ENCODE measurements around the gene FBXO31.

The FBXO31 gene

DNA sequence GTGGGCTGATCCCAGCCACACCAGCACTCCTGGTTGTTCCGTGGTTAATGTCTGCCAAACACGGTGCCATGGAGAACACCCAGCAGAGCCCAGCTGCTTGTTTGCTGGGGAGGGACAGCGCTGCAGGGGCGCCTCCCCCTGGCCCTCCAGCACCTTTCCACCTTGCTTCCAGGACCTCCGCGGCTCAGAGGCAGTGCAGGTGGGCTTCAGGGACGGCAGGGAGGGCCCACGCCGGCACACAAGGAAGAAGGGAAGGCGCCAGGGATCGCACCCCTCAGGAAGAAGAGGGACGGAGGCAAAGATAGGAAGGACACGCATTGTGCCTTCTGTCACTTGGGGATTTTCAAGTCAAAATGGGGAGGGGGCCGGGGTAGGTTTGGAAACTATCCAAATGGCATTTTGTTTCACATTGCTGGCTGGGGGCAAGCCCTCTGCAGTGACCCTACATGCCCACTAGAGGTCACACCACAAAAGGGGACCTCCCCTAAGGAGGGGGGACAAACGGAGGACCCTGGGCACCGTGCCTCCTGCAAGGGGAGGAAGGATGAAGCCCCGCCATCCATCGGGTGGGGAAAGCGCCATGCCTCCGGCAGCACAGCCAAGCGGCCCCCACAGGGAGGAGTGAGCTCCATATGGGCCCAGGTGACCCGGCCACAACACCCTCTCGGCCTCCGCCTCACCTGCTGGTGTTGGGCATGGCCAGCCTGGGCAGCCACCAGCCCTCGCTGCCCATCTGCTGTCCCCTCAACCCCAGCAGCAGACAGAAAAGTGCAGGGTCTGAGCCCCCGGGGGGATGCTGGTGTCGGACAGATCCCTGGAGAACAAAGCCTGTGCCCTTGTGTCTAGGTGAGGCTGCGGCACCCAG, 58.9 kb downstream of the FBXO31 start:
- peak; percentile 31 for DNase-seq

DNA sequence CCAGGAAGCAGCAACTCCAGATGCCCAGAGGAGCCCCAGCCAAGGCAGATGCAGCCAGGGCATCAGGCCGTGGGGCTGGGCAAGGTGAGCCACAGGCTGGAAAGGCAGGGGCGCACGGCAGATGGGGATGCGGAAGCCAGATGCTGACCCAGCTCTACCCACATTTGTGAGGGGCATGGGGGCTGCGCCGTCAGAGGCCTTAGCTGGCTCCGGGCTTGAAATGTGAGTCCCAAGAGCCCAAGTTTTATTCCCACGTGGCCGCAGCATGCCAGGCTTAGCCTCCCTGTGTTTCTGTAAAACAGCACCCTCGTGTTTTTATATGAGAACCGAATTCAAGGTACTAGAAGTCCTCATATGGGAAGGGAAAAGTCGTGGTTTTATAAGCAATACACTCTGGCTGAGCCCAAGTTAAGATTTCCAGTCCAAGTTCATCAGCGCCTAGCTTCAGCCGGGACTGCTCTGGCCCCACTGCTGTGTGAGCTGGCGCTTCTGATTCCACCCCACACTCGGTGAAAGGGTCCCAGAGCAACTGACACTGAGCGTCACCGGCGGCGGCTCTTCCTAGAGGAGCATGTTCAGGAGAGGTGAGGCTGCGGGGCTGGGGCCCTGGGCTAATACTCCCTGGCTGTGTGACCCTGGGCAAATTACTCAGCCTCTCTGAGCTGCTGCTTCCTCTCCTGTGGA, 59.7 kb downstream of the FBXO31 start:
- DNase-seq = no peak

DNA sequence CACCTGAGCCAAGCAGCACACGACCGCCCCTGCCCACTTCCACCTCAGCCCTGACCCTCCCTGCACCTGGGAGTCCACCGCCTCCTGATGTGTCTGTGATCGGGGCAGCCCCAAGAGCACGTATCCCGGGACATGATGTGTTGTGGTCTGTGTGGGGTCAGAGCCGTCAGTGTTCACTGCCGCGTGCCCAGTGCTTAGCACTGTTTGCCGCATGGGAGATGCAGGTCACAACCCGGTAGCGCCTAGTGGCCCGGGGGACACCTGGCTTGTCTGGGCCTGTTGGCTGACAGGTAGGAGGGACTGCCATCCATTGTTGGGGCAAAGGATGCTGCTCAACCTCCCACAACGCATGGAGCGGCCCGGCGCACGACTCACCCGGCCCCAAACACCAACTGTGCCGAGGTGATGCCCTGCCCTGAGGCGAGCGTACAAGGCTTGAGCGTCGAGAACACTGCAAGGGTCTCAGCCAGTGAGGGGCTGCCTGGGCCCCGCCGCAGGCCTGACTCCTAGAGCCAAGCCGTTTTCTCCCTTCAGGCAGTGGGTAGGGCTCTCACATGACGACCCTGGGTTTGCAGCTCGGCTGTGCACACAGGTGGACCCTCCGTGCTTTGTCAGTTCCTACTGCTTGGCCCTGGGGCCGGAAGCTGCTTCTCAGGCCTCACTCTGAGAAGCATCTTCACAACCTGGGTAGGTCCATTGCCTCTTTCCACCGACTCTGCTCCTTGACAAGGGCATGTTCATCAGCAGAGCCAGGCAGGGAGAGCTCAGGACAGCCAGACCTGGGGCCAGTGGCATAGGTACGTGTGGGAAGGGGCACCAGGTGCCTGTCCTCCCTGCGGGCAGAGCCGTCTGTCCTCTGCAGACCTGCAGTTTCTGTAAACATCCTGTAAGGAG, 60.5 kb downstream of the FBXO31 start:
- no peak for DNase-seq

DNA sequence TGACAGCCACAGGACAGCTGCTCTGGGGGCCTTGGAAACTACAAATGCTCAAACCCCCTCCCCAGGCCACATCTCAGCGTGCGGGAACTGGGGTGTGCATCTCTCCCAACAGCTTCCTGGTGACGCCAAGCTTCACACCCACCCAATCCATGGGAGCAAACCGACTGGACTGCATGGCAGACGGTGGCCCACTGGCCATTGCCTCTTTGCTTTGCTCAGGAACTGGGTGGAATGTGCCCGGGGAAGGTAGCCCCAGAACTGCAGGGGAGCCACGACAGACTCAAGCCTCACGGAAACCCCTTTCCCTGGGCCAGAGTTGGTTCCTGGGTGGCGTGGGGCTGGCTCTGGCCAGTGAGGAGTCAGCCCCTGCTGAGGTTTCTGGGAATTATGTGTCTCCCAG, 61.2 kb downstream of the FBXO31 start:
- no peak for DNase-seq

GRCh38 chr16:87321336-87322107, 62.1 kb downstream of the FBXO31 start:
- DNase-seq = no peak

DNA sequence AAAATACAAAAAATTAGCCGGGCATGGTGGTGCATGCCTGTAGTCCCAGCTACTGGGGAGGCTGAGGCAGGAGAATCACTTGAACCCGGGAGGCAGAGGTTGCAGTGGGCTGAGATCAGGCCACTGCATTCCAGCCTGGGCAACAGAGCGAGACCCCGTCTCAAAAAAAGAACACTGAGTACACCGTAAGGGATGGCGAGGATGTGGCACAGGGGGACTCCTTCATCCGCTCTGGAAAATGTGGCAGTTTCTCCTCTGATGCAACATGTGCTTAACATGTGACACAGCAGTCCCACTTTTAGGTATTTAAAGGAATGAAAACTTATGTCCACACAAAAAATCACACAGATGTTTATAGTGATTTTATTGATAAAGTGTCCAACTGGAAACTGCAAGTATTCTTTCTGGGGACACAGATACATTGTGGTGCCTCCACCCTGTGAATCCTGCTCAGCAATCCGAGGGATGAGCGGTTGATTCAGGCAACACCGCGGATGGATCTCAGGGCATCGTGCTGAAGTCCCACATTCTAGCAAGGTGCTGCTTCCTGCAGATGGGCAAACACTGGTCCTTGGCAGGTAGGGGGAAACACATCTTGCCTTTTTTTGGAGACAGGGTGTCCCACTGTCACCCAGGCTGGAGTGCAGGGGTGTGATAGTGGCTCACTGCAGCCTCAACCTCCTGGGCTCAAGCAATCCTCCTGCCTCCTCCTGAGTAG, 62.9 kb downstream of the FBXO31 start:
- DNase-seq = no peak

- DNase-seq = no peak
These were observed 63.5 kb downstream of the FBXO31 start for GRCh38 chr16:87319997-87320491.

DNA sequence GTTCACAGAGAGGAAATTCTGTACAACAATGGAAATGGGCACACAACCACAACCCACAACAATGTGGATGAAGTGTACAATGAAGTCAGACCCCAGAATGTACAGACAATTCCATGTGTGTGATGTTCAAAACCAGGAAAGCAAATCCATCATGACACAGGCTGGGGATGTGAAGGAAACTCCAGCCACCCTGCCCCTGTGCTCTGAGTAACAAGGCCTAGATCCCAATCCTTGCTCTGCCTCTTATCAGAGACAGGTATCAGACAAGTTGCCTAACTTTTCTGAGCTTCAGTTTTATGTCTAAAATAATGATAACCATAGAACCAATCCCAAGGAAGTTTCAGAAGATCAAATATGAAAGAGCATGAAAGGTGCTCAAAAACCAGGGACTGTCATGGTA, 64.6 kb downstream of the FBXO31 start:
- DNase-seq = no peak

GRCh38 chr16:87317750-87318644, 65.6 kb downstream of the FBXO31 start:
- DNase-seq = peak; percentile 54

DNA sequence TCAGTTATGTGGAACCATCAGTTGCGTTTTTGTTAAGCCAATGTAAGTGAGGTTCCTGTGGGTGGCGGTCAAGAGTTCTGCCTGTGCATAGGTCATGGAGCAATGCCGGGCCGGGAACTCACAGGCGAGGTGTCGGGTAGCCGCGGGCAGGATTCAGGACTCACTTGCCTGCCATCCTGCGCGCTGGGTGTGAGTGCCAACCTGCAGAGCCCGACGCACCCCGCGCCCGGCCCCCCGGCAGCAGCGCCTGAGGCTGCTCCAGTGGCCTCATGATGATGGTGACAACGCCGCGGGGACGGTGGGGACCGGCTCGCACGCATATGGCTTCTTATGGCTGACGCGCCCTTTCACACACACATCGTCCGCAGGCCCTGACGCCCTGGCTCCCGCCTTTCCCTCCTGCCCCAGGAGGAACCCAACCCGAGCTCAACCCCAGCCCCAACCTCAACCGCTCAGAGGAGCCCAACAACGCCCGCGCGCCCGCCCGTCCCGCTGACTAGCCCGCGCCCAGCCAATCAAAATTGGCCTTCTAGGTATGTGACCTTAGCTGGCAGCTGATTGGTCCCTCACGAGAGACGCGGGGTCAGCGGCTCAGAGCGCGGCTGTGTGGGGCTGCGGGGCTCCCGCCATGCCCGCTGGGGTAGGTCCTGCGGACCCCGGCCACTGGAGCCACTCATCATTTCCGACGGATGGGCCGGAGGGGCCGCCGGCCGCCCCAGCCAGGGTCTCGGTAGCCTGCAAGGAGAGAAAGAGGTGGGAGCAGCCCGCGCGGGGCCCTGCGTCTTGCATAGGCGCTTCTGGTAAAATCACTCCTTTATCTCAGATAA, 66.4 kb downstream of the FBXO31 start, which contains the start of gene C16orf95:
TSS of gene C16orf95 (minus strand) at position 470 of the 827 bp plus-strand sequence. CDS start at position 320, 150 bp downstream.
- peak; percentile 96 for DNase-seq

- DNase-seq = no peak
These were observed 67.1 kb downstream of the FBXO31 start for GRCh38 chr16:87316450-87316922.

DNA sequence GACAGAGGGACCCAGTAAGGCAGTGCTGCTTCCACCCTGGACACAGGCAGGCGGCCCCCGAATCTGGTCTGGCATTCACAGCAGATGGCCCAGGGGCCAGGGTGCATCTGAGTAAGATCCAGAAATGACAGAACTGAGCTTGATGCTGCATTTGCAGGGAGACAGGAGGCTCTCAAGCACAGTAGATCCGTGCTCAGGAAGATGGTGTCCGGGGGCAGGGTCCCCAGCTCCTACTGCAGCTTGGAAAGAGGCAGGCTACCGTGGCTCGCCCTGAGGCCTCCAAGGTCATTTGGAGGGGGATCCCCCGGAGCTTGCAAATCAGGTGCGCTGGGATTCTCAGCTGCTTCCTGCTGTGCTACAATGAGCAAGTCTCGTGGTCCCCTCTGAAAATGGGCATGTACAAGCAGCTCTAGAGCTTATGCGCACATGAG, 68.6 kb downstream of the FBXO31 start:
- no peak for DNase-seq

GRCh38 chr16:87312008-87312407, 71.6 kb downstream of the FBXO31 start:
- no peak for DNase-seq

GRCh38 chr16:87311387-87311786, 72.2 kb downstream of the FBXO31 start:
- DNase-seq = no peak

DNA sequence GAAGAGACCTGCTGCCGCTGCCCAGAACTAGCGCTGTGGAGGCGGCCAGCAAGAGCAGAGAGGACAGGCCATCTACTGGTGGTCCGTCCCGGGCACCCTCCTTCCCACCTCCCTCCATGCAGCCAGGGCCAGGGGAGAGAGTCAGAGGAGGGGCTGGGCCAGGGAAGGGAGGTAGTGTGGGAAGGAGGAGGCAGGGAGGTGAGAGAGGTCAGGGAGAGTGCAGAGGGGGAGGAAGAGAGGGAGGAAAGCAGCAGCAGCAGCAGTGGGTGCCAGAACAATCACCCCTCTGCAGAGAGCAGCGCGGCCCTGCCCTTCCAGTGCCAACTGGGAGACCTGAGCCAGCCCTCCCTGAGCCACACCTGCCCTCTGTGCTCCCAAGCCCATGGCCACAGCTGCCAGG, 73.0 kb downstream of the FBXO31 start:
- no peak for DNase-seq

DNA sequence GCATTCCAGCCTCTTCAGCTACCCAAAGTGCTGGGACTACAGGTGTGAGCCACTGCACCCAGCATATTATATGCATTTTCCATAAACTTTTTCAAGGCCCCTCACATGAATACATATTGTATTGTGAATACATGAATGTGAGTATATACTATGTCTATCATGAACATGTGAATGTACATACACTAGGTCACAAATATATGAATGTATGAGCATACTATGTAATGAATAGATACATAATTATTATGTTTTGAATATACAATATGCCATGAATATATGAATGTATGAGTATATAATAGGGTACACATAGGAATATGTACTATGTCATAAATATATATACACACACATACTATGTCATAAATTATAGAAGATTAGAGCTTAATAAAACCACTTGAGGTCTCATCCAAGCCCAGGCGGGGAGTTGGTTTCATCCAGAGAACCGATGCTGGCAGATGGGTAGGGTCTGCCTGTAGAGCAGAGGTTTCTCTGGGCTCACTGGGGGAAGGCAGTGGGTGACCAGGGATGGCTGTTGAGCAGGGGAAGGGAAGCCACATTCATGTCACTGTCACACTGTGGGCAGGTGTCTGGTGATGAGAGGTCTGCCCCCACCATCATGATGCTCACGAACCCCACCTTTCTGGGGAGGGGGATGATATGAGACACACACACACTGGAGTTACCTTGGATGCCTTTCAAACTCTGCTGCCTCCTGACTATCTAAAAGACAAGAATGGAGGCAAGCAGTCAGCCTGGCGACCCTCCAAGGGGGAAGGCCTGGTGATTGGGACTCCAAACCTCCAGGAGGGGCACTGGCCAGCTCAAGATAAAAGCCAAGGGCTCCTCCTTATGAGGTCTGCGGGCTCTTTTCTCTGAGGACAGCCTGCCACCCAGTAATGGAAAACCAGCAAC, 73.7 kb downstream of the FBXO31 start:
- DNase-seq = no peak

DNA sequence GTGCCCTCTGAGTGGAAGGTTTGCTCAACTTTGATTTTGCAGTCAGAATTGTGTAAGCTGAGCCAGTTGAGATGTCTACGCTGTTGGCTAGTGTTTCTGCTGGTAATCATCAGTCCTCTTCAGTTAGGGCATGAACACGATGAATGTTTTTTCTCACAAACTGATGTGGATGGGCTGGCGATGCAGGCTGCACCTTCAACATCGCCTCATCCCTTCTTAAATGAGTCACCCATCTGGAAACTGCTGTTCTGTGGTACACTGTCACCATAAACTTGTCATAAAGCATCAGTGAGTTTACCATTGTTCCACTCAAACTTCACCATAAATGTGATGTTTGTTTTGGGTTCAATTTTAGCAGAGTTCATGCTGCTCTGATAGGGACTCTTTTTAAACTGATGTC, 74.8 kb downstream of the FBXO31 start:
- no peak for DNase-seq

- DNase-seq = no peak
These were observed 77.1 kb downstream of the FBXO31 start for GRCh38 chr16:87306516-87306915.

Measured in fibroblast of skin of scalp (primary cell).